ENCODE results near the gene ACTN4.

Gene ACTN4

DNA sequence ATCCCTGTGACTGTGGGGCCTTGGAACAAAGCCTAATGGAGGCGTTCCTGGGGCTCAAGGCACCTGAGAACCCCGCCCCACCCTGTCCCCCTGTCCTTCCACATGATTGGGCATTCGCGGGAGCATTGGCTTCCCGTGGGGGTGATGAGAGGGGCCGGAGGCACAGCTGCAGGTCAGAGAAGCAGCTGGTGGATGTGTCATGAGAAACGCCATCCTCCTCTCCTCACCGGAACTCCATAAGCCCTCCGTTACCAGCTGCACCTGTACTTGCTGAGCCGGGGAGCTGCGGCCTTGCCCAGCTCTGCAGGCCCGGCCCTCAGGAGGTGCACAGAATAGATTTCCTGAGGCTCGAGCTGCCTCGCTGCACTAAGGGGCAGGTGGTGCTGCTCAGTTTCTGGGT, 54.8 kb downstream of the ACTN4 start:
- no peak overlapping the region for H3K4me3 ChIP-seq (ENCODE audit: low read depth, low read length)
- no peak for DNase-seq (ENCODE audit: low read depth)
- no peak for TF ChIP-seq POLR2A (IDR thresholded peaks at IDR 0.05; ENCODE audit: extremely low read depth, insufficient read length)
- TF ChIP-seq, protein P1, sequence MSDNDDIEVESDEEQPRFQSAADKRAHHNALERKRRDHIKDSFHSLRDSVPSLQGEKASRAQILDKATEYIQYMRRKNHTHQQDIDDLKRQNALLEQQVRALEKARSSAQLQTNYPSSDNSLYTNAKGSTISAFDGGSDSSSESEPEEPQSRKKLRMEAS (IDR thresholded peaks at IDR 0.05; ENCODE audit: low read depth, low read length): no peak
- TF ChIP-seq, protein P2, sequence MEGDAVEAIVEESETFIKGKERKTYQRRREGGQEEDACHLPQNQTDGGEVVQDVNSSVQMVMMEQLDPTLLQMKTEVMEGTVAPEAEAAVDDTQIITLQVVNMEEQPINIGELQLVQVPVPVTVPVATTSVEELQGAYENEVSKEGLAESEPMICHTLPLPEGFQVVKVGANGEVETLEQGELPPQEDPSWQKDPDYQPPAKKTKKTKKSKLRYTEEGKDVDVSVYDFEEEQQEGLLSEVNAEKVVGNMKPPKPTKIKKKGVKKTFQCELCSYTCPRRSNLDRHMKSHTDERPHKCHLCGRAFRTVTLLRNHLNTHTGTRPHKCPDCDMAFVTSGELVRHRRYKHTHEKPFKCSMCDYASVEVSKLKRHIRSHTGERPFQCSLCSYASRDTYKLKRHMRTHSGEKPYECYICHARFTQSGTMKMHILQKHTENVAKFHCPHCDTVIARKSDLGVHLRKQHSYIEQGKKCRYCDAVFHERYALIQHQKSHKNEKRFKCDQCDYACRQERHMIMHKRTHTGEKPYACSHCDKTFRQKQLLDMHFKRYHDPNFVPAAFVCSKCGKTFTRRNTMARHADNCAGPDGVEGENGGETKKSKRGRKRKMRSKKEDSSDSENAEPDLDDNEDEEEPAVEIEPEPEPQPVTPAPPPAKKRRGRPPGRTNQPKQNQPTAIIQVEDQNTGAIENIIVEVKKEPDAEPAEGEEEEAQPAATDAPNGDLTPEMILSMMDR (IDR thresholded peaks at IDR 0.05; ENCODE audit: low read depth, low read length): no peak

DNA sequence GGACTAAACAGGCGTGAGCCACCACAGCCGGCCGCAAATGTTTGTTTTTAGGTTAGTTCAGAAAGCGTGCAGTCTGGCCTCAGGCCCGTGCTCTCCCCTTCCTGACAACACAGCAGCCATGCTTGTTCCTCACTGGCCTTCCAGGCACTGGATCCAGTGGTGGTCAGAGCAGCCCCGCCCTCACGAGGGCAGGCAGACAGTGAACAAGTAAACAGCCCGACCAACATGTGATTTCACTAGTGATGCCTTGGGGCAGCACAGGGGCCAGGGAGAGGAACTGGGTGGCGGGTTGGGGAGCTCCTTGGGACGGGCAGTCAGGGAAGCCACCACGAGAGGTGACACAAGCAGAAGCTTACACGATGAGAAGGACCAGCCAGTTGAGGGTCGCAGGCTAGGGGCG, 56.1 kb downstream of the ACTN4 start:
- TF ChIP-seq, protein P1 (IDR thresholded peaks at IDR 0.05; ENCODE audit: low read depth, low read length): no peak
- TF ChIP-seq MYC (IDR thresholded peaks at IDR 0.05; ENCODE audit: low read depth, low read length): no peak
- no peak for TF ChIP-seq POLR2A (IDR thresholded peaks at IDR 0.05; ENCODE audit: extremely low read depth, insufficient read length)
- H3K4me3 ChIP-seq (ENCODE audit: low read depth, low read length): no peak overlapping the region
- DNase-seq (ENCODE audit: low read depth): no peak

DNA sequence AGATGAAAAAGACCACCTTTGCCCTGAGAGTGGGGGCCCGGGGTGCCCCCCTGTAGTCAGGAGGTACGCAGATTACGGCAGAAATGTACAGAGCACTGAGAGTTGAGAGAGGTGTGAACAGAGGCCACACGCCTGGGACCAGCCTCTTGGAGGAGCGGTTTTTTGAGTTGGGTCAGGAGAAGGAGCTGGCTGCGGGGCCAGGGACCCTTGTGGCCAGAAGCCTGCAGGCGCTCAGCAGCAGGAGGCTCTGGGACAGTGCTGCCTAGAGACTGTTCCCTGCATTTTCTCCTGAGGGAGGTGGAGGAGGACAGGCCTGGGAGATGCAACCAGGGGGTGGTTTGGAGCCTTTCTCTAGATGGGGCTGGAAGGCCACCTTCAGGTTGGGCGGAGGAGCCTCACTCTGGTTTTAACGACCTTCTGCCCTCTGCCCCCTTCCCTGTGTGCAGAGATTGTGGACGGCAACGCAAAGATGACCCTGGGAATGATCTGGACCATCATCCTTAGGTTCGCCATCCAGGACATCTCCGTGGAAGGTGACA, 57.1 kb downstream of the ACTN4 start:
- TF ChIP-seq MYC (IDR thresholded peaks at IDR 0.05; ENCODE audit: low read depth, low read length) (no peak), POLR2A (IDR thresholded peaks at IDR 0.05; ENCODE audit: extremely low read depth, insufficient read length) (no peak)
- TF ChIP-seq, protein P2 (IDR thresholded peaks at IDR 0.05; ENCODE audit: low read depth, low read length): no peak
- TF ChIP-seq, protein P1 (IDR thresholded peaks at IDR 0.05; ENCODE audit: low read depth, low read length): no peak
- no peak for DNase-seq (ENCODE audit: low read depth)
- no peak overlapping the region for H3K4me3 ChIP-seq (ENCODE audit: low read depth, low read length)

DNA sequence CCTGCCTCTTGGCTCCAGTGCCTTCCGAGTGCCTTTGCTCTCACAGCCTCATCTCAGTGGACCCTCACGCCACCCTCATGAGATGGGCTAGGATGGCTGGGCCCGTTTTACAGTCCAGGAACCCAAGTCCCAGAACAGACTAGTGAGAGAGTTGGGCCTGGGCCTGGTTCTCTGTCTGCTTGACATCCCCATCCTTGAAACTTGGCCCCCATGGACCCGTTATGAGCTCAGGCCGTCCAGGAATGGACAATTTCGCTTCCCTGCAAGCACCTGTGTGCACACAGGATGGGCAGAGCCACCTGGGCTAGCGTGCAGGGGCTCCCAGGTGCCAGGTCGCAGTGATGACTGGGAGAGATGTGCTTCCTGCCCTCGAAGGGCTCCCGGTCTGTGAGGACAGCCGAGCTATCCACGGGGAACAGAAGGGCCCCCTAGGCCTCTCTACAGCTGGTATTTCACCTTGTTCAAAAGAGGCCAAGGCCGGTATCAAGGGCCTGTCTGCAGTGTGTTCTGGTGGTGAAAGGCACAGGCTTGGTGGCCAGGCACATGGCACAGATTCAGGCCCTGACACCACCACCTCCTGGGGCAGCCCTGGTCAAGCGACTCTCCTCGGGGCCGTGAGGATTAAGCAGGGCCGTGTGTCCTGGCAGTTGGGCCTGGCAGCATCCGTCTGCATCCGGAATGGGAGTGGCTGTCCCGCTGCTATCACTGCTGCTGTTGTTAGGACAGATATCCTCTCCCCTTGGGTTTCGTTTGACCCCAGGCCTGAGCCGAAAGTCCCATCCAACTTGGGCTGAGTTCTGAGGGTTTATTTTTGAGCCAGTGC, 58.0 kb downstream of the ACTN4 start:
- H3K4me3 ChIP-seq (ENCODE audit: low read depth, low read length): no peak overlapping the region
- no peak for DNase-seq (ENCODE audit: low read depth)
- TF ChIP-seq, protein P2 (IDR thresholded peaks at IDR 0.05; ENCODE audit: low read depth, low read length): no peak
- TF ChIP-seq, protein P1 (IDR thresholded peaks at IDR 0.05; ENCODE audit: low read depth, low read length): no peak
- TF ChIP-seq POLR2A (IDR thresholded peaks at IDR 0.05; ENCODE audit: extremely low read depth, insufficient read length) (no peak), MYC (IDR thresholded peaks at IDR 0.05; ENCODE audit: low read depth, low read length) (no peak)

DNA sequence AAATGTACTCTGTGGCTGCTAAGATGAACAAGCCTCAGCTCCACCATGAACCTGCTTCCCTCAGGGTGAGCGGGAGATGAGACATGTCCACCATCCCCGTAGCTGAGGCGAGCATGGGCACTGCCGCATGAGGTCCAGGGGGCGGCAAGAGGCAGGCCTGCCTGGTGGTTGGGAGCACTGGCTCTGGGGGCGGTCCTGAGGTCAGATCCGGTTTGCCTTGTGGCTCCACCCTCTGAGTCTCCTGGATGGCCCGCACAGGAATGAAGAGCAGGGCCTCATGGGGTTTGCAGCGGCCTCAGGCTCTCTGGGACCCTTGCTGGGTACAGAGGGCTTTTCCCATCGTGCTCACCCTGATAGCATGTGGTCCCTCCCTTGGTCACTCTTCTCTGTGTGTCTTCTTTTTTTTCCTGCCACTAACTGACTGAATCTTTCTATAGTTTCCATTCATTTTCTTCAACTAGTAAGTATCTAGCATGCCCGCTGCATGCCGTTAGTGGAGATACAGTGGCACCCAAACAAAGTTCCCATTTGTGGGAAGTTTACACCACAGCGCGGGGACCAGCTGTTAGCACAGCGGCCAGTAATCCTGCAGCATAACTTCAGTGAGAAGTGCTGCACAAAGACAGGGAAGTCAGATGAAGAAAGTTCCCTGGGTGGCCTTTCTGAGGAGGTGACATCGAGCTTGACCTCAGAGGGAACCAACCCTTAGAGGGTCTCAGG, 59.5 kb downstream of the ACTN4 start:
- TF ChIP-seq, protein P1 (IDR thresholded peaks at IDR 0.05; ENCODE audit: low read depth, low read length): no peak
- no peak for TF ChIP-seq MYC (IDR thresholded peaks at IDR 0.05; ENCODE audit: low read depth, low read length)
- TF ChIP-seq, protein P2 (IDR thresholded peaks at IDR 0.05; ENCODE audit: low read depth, low read length): no peak
- no peak for TF ChIP-seq POLR2A (IDR thresholded peaks at IDR 0.05; ENCODE audit: extremely low read depth, insufficient read length)
- DNase-seq (ENCODE audit: low read depth): no peak
- no peak overlapping the region for H3K4me3 ChIP-seq (ENCODE audit: low read depth, low read length)

Measured in NB4 (cell line).